ENCODE data around the gene CAPG. TPM values are rescaled to one million over a fixed set of nuclear protein-coding genes. Genes with fewer than 3 reads are reported as not detected.

The CAPG gene
- total and polyA plus RNA-seq, 9 of the 15 experiments (the other 6 are each of a cell fraction or from before 2014, with no cell fraction given): 10.6 to 90.4 (median 56.0) TPM

DNA sequence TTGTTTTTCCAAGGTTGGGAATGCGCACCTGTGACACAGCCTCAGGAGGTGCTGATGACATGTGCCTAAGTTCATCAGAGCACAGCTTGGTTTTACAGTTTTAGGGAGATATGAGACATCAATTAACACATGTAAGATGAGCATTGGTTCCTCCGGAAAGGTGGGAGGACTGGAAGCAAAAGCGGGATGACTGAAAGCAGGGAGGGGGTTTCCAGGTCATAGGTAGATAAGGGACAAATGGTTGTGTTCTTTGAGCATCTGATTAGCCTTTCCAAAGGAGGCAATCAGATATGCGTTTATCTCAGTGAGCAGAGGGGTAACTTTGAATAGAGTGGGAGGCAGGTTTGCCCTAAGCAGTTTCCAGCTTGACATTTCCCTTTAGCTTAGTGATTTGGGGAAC is 26.3 kb downstream of the CAPG start (continued):
- TF ChIP-seq RBM14 (IDR thresholded peaks at IDR 0.05; ENCODE audit: borderline replicate concordance, insufficient read depth, low read depth, low read length) (no peak), HCFC1 (IDR thresholded peaks at IDR 0.05; ENCODE audit: low read depth, low read length) (no peak), SIRT6 (IDR thresholded peaks at IDR 0.05; ENCODE audit: low read depth, low read length) (no peak), MAFK (IDR thresholded peaks at IDR 0.05; ENCODE audit: low read length) (no peak), ZNF12 (CRISPR knock-in tag; IDR thresholded peaks at IDR 0.05) (no peak), FOXA3 (CRISPR knock-in tag; conservative IDR thresholded peaks at IDR 0.05 in 1 of 2, IDR thresholded peaks at IDR 0.05 in 1 of 2) (no peak), KLF13 (tag; IDR thresholded peaks at IDR 0.05; ENCODE audit: borderline replicate concordance, low read depth) (no peak), SOX6 (IDR thresholded peaks at IDR 0.05) (peak; percentile 29; the same call in 1 of the 2 replicates), EGR1 (conservative IDR thresholded peaks at IDR 0.05) (peak; percentile 16; the same call in 1 of the 2 replicates), BRCA1 (IDR thresholded peaks at IDR 0.05) (no peak), BRCA1 (CRISPR knock-in tag; IDR thresholded peaks at IDR 0.05) (no peak), FOSL1 (tag; conservative IDR thresholded peaks at IDR 0.05) (no peak), CHCHD3 (CRISPR knock-in tag; IDR thresholded peaks at IDR 0.05) (no peak)
- TF ChIP-seq, protein P1, sequence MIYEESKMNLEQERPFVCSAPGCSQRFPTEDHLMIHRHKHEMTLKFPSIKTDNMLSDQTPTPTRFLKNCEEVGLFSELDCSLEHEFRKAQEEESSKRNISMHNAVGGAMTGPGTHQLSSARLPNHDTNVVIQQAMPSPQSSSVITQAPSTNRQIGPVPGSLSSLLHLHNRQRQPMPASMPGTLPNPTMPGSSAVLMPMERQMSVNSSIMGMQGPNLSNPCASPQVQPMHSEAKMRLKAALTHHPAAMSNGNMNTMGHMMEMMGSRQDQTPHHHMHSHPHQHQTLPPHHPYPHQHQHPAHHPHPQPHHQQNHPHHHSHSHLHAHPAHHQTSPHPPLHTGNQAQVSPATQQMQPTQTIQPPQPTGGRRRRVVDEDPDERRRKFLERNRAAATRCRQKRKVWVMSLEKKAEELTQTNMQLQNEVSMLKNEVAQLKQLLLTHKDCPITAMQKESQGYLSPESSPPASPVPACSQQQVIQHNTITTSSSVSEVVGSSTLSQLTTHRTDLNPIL (CRISPR knock-in tag; IDR thresholded peaks at IDR 0.05): no peak
- TF ChIP-seq, protein P2, sequence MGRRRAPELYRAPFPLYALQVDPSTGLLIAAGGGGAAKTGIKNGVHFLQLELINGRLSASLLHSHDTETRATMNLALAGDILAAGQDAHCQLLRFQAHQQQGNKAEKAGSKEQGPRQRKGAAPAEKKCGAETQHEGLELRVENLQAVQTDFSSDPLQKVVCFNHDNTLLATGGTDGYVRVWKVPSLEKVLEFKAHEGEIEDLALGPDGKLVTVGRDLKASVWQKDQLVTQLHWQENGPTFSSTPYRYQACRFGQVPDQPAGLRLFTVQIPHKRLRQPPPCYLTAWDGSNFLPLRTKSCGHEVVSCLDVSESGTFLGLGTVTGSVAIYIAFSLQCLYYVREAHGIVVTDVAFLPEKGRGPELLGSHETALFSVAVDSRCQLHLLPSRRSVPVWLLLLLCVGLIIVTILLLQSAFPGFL (CRISPR knock-in tag; IDR thresholded peaks at IDR 0.05): no peak
- TF ChIP-seq, protein P3, sequence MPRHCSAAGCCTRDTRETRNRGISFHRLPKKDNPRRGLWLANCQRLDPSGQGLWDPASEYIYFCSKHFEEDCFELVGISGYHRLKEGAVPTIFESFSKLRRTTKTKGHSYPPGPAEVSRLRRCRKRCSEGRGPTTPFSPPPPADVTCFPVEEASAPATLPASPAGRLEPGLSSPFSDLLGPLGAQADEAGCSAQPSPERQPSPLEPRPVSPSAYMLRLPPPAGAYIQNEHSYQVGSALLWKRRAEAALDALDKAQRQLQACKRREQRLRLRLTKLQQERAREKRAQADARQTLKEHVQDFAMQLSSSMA (CRISPR knock-in tag; IDR thresholded peaks at IDR 0.05): no peak
- TF ChIP-seq, protein P4, sequence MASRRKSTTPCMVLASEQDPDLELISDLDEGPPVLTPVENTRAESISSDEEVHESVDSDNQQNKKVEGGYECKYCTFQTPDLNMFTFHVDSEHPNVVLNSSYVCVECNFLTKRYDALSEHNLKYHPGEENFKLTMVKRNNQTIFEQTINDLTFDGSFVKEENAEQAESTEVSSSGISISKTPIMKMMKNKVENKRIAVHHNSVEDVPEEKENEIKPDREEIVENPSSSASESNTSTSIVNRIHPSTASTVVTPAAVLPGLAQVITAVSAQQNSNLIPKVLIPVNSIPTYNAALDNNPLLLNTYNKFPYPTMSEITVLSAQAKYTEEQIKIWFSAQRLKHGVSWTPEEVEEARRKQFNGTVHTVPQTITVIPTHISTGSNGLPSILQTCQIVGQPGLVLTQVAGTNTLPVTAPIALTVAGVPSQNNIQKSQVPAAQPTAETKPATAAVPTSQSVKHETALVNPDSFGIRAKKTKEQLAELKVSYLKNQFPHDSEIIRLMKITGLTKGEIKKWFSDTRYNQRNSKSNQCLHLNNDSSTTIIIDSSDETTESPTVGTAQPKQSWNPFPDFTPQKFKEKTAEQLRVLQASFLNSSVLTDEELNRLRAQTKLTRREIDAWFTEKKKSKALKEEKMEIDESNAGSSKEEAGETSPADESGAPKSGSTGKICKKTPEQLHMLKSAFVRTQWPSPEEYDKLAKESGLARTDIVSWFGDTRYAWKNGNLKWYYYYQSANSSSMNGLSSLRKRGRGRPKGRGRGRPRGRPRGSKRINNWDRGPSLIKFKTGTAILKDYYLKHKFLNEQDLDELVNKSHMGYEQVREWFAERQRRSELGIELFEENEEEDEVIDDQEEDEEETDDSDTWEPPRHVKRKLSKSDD (conservative IDR thresholded peaks at IDR 0.05; ENCODE audit: low read length): no peak
- TF ChIP-seq, protein P5, sequence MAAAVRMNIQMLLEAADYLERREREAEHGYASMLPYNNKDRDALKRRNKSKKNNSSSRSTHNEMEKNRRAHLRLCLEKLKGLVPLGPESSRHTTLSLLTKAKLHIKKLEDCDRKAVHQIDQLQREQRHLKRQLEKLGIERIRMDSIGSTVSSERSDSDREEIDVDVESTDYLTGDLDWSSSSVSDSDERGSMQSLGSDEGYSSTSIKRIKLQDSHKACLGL (CRISPR knock-in tag; IDR thresholded peaks at IDR 0.05; ENCODE audit: borderline replicate concordance, poor library complexity, severe bottlenecking): no peak
- TF ChIP-seq, protein P6, sequence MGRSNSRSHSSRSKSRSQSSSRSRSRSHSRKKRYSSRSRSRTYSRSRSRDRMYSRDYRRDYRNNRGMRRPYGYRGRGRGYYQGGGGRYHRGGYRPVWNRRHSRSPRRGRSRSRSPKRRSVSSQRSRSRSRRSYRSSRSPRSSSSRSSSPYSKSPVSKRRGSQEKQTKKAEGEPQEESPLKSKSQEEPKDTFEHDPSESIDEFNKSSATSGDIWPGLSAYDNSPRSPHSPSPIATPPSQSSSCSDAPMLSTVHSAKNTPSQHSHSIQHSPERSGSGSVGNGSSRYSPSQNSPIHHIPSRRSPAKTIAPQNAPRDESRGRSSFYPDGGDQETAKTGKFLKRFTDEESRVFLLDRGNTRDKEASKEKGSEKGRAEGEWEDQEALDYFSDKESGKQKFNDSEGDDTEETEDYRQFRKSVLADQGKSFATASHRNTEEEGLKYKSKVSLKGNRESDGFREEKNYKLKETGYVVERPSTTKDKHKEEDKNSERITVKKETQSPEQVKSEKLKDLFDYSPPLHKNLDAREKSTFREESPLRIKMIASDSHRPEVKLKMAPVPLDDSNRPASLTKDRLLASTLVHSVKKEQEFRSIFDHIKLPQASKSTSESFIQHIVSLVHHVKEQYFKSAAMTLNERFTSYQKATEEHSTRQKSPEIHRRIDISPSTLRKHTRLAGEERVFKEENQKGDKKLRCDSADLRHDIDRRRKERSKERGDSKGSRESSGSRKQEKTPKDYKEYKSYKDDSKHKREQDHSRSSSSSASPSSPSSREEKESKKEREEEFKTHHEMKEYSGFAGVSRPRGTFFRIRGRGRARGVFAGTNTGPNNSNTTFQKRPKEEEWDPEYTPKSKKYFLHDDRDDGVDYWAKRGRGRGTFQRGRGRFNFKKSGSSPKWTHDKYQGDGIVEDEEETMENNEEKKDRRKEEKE (IDR thresholded peaks at IDR 0.05; ENCODE audit: borderline replicate concordance in 1 of 2, control insufficient read depth in 1 of 2, low read depth in 2 of 2, low read length in 1 of 2): no peak
